Chondrocyte (in vitro differentiated cells): ENCODE data around the gene TMEM63B. TPM values are rescaled to one million over a fixed set of nuclear protein-coding genes. Genes with fewer than 3 reads are reported as not detected.

Source experiments
- DNase-seq: peaks from one replicate; pipeline ENCODE4 v3.0.0; 2021; ENCODE audit warnings: mixed read lengths, low spot score
- H3K27ac Mint-ChIP-seq: one replicate; pipeline ENCODE4 v1.8.0; 2021; ENCODE audit warnings: mild to moderate bottlenecking, moderate library complexity, mixed read lengths; ENCODE audit not compliant: unreplicated experiment
- H3K27me3 Mint-ChIP-seq: 2 replicates; pipeline ENCODE4 v1.8.0; 2021; ENCODE audit warnings: low read depth, mixed read lengths
- H3K36me3 Mint-ChIP-seq: 2 replicates; pipeline ENCODE4 v1.8.0; 2021; ENCODE audit warnings: low read depth, mixed read lengths
- H3K4me1 Mint-ChIP-seq: 2 replicates; pipeline ENCODE4 v1.8.0; 2021; ENCODE audit warnings: low read depth, mild to moderate bottlenecking, mixed read lengths
- H3K4me3 Mint-ChIP-seq: one replicate; pipeline ENCODE4 v1.8.0; 2021; ENCODE audit warnings: mild to moderate bottlenecking, moderate library complexity, mixed read lengths; ENCODE audit not compliant: unreplicated experiment
- H3K9me3 Mint-ChIP-seq: 2 replicates; pipeline ENCODE4 v1.8.0; 2021; ENCODE audit warnings: low read depth, mixed read lengths
- CTCF ChIP-seq: fragments of 200-600 bp; sonication (generic); IDR thresholded peaks from 2 replicates; pipeline ENCODE4 v1.5.0; 2021; ENCODE audit warnings: antibody characterized with exemption, mild to moderate bottlenecking, moderate library complexity
- long read RNA-seq: library from polyadenylated mRNA; stranded (forward); transcript quantifications from one replicate; pipeline ENCODE4 v2.0.0, GENCODE V29; 2021
- total RNA-seq: library from RNA; stranded (reverse); gene quantifications from 3 replicates; pipeline ENCODE4 v1.2.1, GENCODE V29; 2021

TMEM63B gene
- 36.2 to 40.7 TPM (median 40.3 TPM) in 3 replicates for total RNA-seq
- long read RNA-seq, transcript TMEM63B-202 (24 exons, 3,198 nt) = major isoform, 7 of 13 reads
- long read RNA-seq, partial matches to known transcripts = 2 of 13 reads
- long read RNA-seq, other reads (novel, unspliced or antisense) = 4 of 13 reads

- no peaks in the 10 kb centered on the region for H3K27me3 Mint-ChIP-seq
- H3K4me3 Mint-ChIP-seq = peak within 1 kb of the TSS; percentile 94
- no peaks in the 10 kb centered on the region for H3K36me3 Mint-ChIP-seq
- DNase-seq = no peak
- TF ChIP-seq CTCF = no peak
- peak within 1 kb of the TSS; percentile 91 for H3K27ac Mint-ChIP-seq
- H3K9me3 Mint-ChIP-seq = no peaks in the 10 kb centered on the region
- H3K4me1 Mint-ChIP-seq = peaks cover 50% of the 10 kb centered on the region
Observed at GRCh38 chr6:44127186-44128019, at the start of gene TMEM63B, which contains the start of gene MRPL14. Gene TMEM63B, plus strand, starts transcription at chr6:44127554. Its CDS starts 7,031 bp downstream, at chr6:44134585. Gene MRPL14, minus strand, starts transcription at chr6:44127452. Its CDS starts 10,841 bp downstream, at chr6:44116611.

- peaks cover 26% of the 10 kb centered on the region for H3K4me1 Mint-ChIP-seq
- no peaks in the 10 kb centered on the region for H3K36me3 Mint-ChIP-seq
- no peak overlapping the region for H3K4me3 Mint-ChIP-seq
- H3K9me3 Mint-ChIP-seq = no peaks in the 10 kb centered on the region
- DNase-seq = no peak
- TF ChIP-seq CTCF = no peak
- no peak overlapping the region for H3K27ac Mint-ChIP-seq
- no peaks in the 10 kb centered on the region for H3K27me3 Mint-ChIP-seq
Observed at GRCh38 chr6:44078219-44078826, 49.0 kb upstream of the TMEM63B start.

GRCh38 chr6:44078827-44079671 lies 48.3 kb upstream of the TMEM63B start:
- peak; percentile 91 for TF ChIP-seq CTCF
- Mint-ChIP-seq H3K4me1 (peaks cover 20% of the 10 kb centered on the region), H3K27me3 (no peaks in the 10 kb centered on the region), H3K36me3 (no peaks in the 10 kb centered on the region), H3K9me3 (no peaks in the 10 kb centered on the region), H3K27ac (no peak overlapping the region), H3K4me3 (no peak overlapping the region)
- DNase-seq = no peak

GRCh38 chr6:44079672-44080071 lies 47.7 kb upstream of the TMEM63B start:
- Mint-ChIP-seq H3K9me3 (no peaks in the 10 kb centered on the region), H3K27ac (no peak overlapping the region), H3K4me1 (peaks cover 14% of the 10 kb centered on the region), H3K27me3 (no peaks in the 10 kb centered on the region), H3K4me3 (no peak overlapping the region), H3K36me3 (no peaks in the 10 kb centered on the region)
- no peak for TF ChIP-seq CTCF
- DNase-seq = no peak
